Effector CD4-positive, alpha-beta T cell (primary cell): ENCODE measurements around the gene TBC1D22A.
"Not testable (repeated sequence)": the region's sequence is repeated elsewhere in the genome, so short reads cannot be mapped to it uniquely, and the experiment has no call there.

ENCODE experiments used
- DNase-seq: peaks from one replicate; pipeline ENCODE4 v3.0.0-alpha.2; 2020

Gene TBC1D22A

GRCh38 chr22:46813816-46814597, 51.6 kb downstream of the TBC1D22A start:
- DNase-seq: no peak

DNA sequence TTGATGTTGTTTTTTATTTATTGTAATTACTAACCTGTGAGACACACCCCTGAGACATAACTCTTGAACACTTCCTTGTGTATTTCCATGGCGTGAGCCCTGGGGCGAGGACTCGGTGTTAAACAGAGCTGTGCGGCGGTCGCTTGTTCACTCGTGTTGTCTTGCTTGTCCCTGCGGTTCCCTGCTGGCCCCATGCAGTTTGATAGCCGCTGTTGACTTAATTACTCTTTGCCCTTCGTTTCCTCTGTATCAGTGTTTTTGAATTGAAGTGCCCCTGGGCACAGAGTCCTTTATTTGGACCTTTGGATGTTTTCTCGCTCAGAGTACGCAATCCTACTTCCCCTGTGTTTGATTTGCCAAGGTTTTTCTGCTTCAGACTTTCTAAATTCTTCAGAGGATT, 52.7 kb downstream of the TBC1D22A start:
- no peak for DNase-seq

- DNase-seq: no peak
Measured at GRCh38 chr22:46815559-46815895, 53.1 kb downstream of the TBC1D22A start.

DNA sequence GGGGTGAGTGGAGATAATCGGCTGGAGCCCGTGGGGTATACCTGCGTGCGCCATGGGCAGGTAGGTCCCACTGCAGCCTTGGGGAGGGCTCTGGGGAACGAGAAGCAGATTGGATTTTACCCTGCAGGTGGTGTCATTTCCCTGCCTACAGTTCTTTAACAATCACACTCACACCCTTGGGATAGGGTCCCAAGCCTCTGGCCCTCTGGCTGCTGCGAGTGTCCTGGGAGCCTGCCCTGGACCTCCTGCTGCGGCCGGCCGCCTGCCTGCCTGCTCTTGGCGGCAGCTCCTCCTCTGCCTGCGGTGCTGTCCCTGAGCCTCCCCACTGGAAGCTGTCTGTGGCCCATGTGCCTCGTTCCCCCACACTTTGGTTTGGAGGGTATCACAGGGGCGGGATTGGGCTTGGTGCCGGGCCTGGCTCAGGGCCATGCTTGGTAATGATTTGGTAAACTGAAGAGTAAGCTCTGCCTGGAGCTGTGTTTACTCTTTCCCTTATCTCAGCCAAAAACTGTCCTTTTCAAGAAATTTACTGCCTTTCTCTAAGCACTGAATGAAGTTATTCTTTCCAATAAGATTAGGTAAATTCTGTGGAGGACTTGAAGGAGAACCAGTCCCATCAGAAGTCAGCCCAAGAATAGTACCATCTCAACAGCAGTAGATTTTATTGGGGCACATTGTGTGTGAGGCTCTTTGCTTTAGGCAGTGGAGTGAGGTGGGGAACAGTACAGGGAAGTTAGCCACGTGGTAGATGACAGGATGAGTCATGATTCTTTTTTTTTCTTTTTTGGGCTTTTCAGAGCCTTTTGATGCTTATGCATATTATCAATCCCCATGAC, 53.7 kb downstream of the TBC1D22A start:
- no peak for DNase-seq

DNA sequence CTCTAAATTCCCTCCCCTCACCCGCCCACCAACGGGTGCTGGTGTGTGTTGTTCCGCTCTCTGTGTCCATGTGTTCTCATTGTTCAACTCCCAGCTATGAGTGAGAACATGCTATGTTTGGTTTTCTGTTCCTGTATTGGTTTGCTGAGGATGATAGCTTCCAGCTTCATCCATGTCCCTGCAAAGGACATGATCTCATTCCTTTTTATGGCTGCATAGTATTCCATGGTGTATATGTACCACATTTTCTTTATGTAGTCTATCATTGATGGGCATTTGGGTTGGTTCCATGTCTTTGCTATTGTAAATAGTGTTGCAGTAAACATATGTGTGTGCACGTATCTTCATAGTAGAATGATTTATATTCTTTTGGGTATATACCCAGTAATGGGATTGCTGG, 54.9 kb downstream of the TBC1D22A start:
- DNase-seq: not testable (repeated sequence)

DNA sequence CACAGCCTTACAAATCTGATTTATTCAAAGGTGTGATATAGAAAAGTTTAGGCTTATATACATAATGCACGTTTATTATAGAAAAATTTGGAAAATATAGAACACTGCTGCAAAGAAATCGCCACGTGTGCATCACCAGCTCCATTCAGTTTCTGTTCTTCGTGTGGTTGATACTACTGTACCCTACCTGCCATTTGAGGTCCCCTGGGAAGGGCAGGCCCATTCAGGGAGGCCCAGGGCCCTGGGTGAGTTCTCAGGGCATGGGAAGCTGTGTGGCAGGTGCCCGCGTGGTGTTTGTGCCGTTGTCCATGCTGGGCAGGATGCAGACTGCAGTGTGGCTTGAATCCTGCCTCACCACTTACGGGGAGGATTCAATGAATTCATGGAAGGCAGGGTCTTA, 60.8 kb downstream of the TBC1D22A start:
- DNase-seq: no peak

DNA sequence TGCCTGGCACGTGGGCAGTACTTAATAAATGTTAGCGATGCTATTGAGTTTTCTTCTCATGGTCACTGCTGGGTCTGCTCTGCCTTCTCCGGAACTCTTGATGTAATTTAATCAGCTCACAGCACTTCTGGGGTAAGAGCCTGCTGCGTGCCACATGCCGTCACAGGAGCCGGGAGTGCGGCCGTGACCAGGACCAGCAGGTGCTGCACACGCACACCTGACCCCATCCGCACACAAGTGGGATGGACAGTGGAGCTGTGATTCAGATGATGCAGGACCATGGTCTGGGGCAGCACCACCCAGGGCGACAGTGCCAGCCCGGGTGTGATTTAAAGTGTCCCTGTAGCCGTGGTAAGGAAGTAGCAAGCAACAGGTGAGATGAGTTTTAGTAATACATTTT, 61.2 kb downstream of the TBC1D22A start:
- no peak for DNase-seq

DNA sequence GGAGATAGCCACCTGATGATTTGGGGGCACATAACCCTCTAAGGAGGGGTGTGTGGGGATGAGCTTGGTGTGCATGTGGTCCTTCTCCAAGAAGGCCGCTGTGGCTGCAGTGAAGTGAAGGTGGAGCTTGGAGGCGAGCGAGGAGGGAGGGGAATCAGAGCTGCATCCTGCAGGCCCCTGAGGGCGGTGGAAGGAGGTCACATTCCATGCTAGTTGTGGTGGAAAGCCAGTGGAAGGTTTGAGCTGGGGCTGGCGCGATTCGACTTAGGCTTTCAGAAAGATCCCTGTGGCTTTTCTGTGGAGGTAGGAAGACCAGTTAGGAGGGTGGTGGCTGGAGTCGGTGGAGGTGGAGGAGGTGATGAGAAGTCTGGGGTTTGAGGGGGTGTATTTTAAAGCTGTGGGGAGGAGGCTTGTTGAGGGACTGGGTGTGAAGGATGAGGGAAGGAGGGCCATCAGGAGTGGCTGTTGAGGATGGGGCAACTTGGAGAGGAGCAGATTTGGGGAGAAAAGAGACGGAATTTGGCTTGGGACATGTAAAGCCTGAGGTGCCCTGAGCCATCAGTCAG, 62.0 kb downstream of the TBC1D22A start:
- DNase-seq: no peak

DNA sequence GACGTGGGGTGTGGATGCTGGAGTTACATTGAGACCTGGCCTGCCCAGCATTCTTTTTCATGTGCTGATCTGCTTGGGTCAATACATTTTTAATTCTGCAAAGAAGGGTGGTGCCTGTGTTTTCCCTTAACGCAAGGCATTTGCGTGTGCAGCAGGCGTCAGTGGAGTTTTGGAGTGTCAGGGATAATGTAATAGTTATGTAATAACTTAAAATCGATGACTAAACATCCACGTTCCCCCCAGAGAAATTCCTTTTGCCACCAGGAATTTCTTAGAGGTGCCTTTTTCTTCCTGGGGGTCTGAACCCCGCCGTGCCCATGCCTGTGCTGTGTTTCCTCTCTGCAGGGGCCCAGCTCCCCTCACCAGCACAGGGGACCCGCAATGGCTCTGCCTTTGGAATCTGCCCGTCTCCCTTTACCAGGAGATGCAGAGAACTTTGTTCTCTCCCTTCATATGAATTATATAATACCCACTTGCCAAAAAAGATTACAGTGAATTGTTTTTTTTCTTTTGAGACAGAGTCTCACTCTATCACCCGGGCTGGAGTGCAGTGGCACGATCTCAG, 62.6 kb downstream of the TBC1D22A start:
- DNase-seq: no peak

DNA sequence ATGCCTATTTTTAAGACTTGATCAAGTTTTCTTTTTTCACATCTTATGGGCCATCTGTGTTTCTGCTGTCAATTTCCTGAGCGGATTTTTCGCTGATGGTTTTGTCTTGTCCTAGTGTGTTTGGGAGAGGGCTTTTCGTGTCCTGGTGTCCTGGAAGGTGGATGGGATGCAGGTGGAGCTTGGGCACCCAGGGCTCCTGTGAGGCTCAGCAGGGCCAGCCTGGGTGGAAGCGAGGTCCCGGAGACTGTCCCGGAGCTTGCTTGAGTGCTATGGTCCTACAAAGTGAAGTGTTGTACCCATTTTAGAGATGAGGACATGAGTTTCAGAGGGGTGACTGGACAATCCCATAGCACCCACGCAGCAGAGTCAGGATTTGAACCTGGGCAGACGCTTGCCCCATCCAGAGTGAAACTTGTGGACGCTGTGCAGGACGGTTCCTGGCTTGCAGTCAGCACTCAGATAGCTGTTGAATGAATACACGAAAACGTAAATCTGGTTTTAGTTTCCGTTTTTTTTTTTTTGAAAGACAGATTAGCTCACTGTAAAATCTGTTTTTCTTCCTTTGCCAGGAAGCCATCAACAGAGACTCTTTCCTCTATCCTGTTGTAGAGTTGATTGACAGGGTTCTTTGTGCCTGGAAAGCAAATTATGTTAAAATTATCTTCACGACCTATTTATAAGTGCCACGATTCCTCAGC, 64.1 kb downstream of the TBC1D22A start:
- DNase-seq: no peak

DNA sequence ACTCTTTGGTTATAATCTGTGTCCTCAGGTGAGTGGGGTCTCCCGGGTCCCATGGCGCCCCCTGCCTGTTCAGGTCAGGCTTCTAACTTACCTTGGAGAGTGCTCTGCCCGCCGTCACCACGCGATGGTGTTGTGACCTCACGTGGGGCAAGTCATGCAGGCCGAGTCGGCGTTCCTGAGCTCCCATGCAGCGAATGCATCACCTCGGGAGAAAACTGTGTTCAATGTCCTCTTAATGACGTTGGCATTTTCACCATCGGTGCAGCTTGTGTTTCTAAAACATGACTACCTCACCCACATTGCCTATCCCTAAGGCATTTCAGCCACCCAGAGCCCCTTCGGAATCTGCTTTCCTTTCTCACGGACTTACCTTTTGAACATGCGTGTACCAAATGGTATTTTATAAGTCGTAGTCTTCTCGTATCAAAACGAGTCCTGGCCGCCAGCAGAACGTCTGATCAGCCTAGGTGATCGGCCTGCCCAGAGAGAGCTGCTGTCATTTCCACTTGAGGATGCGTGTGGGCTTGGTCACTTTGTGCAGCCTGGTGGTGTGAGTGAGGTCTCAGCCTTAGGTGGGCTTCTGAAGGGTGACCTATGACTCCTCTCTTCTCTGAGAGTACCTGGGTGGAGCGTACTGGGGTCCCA, 64.8 kb downstream of the TBC1D22A start:
- no peak for DNase-seq

GRCh38 chr22:46827781-46828180, 65.3 kb downstream of the TBC1D22A start:
- no peak for DNase-seq

GRCh38 chr22:46828323-46828900, 66.0 kb downstream of the TBC1D22A start:
- no peak for DNase-seq

DNA sequence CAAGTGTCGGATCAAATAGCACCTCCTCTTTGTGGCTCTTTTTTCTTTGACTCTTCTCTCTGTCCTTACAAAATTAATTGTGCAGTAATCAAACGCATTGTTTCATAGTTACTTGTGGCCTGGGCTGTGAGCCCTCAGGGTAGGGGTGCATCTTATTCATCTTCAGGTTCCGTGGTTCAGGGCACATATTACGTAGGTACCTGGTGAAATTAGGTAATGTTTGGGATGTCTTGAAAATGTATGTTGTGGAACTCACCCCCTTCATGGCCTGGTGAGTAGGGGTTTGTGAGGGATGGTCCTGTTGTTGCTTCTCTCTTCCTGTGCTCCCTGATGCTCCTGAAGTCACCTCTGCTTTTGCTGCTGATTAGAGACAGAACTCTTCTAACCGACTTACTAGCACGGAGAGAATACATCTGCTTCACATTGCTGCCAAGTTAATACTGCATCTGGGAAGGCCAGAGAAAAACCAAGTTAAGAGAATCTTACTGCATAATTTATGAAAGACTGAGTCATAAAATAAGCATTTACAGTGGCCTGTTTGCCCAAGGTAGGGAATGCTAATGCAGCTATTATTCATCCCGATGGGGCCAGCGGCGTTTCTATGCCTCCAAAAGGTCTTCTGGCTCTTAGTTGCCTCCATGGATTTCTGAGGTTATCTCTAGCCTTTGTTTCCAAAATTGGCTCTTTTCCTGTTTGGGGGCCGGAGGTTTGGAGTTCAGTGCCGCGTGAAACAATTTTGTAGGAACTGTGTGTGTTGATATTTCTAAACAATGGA, 66.9 kb downstream of the TBC1D22A start:
- no peak for DNase-seq

GRCh38 chr22:46829941-46830715, 67.7 kb downstream of the TBC1D22A start:
- no peak for DNase-seq

DNA sequence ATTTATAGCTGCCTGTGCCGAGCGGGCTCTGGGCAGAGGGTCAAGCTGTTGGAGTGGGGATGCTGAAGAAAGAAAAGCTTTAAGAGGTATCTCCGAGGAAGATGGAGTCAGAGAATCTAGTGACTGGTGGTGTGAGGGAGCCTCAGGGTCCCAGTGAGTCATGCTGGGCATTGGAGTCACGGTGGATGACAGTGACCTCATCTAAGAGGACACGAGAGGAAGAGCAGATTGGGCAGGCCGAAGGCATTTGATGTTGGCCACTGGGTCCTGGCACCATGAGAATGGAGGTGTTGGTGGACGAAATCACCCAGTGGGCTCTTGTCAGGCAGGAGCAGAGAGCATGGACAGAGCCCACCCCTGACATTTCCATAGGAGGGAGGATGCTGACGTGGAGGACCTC, 68.4 kb downstream of the TBC1D22A start:
- DNase-seq: no peak

DNA sequence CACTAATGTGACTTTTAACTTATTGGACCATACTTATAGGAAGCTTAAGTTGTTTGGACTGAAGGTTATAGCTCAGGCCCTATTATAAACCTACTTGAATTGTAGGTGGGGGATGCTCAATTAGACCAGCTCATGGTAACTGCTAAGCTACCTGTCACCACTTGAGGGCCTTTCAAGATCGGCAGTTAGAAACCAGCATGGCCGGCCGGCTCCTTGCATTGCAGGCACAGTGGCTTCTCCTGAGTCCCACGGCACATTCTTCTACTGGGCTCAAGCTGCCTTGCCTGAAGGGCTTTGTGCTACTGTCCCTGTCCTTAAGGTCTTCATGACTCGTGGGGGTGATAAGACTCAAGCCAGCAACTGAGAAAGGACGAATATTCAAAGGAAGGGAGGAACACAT, 70.8 kb downstream of the TBC1D22A start:
- DNase-seq: no peak

GRCh38 chr22:46834021-46834737, 71.7 kb downstream of the TBC1D22A start:
- DNase-seq: no peak

- DNase-seq: no peak
Measured at GRCh38 chr22:46835288-46835687, 72.8 kb downstream of the TBC1D22A start.

- DNase-seq: no peak
Measured at GRCh38 chr22:46835693-46836092, 73.2 kb downstream of the TBC1D22A start.
